Skin epidermis (tissue), 12 donors: ENCODE data around the gene TXLNB.

Source experiments
- H3K27ac ChIP-seq, 21 experiments: fragments of 200-600 bp; sonication (generic) in 11 of 21; one replicate each; pipeline ENCODE4 v1.5.0; 2020; ENCODE audit warnings: mild to moderate bottlenecking in 3 of 21, inconsistent platforms in 2 of 21, moderate library complexity in 2 of 21
- H3K4me3 ChIP-seq, 7 experiments: fragments of 200-600 bp; sonication (generic) in 2 of 7; one replicate each; pipeline ENCODE4 v1.5.0; 2020; ENCODE audit warnings: inconsistent platforms in 2 of 7, mild to moderate bottlenecking in 2 of 7, moderate library complexity in 1 of 7

TXLNB gene

DNA sequence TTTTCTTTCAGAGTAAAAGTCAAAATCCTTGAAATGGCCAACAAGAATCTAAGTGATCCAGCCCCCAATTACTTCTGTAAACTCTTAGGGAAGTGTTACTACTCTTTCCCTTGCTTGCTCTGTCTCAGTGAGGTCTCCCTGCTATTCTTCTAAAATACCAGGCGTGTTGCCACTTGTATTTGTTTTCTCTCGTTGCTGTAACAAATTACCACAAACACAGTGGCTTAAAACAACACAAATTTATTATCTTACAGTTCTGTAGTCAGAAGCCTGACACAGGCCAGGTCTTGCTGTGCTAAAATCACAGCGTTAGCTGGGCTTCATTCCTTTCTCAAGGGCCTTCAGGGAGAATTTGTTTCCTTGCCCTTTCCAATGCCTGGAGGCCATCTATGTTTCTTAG is 97.1 kb downstream of the TXLNB start:
- Histone ChIP-seq H3K27ac (peak overlapping the region in 2 of 21 experiments; percentile 13), H3K4me3 (no peak overlapping the region)
